Inflammatory macrophage treated with lipopolysaccharide for 4 hours (primary cell): ENCODE data around the gene TMEM258.

Source experiments
- DNase-seq: peaks from one replicate; pipeline ENCODE4 v3.0.0-alpha.2; 2020

TMEM258 gene

DNA sequence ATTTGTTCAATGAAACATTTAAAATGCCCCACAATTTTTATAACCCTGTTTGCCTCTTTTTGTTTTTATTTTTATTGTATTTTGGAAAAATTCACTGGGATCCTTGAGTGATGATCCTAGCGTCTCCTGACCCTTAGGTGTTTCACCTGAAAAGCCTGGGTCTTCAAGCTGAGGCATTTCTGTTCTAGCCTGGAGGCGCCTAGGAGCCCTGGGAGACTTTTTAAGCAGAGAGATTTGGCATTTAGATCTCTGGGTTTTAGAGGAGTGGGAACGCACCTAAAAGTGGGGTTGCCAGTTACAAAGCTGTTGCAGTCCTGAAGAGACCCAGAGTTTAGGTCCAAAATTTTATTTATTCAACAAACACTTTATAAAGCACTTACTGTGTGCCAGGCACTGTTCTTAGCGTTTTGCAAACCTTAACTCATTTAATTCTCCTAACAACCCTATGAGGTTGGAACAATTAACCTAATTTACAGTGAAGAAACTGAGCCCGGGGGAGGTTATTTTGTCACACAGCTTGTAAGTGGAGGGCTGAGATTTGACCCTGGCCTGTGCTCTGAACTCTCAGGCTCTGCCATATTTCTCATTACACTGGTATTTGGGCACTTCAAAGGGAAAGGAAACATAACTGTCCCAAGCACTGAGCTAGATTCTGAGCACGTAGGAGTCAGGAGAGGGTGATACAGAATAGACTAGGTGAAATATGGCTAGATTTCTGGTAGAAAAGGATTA lies 25.2 kb upstream of the TMEM258 start:
- no peak for DNase-seq

DNA sequence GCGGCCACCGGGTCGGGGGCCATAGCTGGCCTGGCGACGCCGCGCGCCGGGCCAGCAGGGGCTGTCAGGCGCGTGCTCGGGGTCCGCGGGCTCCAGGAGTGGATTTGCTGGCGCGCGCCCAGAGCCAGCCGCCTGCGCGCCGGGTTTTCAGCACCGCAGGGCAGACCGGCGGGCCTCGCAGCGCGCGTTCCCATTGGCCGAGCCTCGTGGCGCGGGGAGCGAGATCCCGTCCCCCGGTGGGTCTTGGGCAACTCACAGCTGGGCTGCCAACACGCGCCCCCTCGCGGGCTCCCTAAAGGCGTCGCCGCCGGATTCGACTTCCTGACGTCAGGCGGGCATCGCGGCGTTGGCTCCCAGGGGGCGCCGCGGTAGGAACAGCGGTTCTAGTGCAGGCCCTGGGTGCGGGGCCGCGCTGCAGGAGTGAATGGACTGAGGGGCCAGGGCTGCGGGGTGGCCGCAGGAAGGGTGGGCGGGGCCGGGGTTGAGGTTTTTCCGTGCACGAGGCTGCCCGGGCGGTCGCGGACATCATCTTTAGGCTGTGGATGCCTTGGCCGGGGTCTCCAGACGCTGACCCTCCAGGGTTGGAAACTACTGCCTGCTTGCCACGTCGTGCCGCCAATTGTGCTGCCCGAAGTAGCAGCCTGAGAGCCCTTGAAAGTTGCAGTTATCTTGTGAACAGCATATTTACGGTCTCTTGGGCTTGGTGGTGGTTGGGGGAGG lies 24.5 kb upstream of the TMEM258 start, which contains the start of gene FADS1:
FADS1 (minus strand) TSS at position 268 of the 720 bp plus-strand sequence; CDS start at position 194, 74 bp downstream.
- peak; percentile 96 for DNase-seq

DNA sequence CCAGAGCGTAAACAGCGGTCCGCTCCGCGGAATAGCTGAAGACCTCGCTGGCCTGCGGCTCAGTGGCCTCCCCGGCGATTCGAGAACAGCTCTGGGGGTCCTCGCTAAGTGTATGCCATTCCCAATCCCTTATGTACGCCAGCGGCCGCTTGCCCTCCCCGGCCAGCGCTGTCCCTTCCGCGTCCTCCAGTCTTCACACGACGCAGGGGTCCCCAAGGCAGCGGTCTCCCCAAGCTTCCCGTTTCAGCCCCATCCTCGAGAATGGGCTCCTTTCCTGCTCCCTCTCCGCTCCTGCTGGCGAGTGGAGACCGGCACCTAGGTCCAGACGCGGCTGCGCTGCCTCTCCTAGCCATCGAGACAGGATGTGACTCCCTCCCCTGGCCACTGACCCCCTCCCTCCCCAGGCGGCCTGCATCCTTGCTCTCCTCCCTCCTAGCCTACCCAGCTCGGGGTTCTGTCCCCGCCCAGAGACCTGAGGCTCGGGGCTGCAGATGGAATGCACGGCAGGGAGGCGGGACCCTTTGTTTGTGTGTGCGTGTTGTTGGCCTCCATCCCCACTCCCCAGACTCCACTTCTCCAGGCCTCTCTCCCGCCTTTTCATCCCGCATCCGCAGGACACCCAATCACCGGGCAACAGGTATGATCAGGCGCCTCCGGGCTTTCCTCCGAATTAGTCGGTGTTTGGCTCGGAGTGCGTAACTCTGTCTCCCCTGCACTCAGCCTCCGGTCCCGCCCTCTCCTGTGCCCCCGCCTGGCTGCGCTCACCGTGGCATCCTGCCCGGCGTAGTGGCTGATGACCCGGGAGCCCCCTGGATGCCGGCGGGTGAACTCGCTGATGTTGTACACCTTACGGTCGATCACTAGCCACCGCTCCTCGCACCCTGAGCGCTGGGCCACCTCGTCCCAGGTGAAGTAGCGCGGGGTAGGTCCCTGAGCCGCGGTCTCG lies 23.7 kb upstream of the TMEM258 start:
- DNase-seq = peak; percentile 37

DNA sequence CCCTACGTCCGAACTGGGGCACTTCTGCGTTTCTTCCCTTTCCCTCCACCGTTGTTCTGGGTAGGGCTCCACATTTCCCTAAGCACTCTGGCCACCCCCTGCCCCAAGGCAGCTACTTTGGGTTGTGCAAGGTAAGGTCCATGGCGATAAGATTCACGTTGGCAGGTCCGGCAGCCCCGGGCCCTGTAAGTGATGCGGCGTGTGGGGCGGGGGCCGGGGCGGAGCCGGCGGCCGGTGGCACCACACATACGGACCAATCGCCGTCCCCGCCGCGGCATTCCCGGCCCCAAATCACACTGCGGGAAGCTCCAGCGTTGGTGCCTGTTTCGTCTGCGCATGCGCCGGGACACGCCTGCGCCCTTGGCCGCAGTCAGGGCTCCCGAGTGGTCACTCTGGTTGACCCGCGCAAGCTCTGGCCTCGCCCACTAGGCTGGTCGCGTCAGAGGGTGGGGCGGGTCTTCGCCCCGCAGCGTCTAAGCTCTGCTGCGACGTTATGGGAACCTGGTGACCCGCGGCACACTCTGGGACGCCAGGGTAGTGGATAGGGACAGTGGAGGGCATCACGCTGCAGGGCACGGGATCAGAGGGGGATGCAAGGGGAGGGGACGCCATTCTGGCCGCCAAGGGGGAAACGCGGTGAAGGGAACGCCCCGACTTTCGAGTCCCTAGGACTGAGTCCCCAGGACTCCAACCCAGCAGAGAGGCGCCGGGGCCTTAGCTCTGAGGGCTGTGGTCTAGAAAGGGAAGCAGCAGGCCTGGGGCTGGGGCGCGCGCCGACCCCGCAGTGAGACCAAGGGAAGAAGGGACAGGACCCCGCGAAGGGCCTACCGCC lies 22.8 kb upstream of the TMEM258 start:
- peak; percentile 98 for DNase-seq

DNA sequence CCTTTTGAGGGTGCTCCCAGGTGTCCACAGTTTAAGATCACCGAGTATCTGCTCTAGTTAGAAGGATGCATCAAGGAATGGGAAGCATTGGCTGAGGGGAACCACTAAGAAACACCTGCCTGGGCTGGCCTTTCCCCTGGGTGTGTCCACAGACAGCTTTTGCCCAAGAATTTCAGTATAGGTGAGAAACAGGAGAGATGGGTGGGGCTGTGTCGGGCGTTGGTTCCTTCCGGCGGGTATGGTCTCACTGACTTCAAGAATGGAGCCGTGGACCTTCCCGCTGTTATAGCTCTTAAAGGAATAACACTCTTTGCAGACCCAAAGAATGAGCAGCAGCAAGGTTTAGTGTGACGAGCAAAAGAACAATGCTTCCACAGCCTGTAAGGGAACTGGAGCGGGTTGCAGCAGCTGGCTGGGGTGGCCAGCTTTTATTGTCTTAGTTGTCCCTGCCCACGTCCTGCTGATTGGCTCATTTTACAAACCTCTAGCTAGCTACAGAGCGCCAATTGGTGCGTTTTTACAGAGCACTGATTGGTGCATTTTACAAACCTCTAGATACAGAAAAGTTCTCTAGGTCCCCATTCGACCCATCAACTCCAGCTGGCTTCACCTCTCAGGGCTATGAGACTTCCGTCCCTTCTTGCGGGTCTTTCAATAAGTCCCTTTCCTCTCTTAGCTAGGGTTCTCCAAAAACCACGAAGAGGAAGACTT lies 22.0 kb upstream of the TMEM258 start:
- DNase-seq = peak; percentile 68

DNA sequence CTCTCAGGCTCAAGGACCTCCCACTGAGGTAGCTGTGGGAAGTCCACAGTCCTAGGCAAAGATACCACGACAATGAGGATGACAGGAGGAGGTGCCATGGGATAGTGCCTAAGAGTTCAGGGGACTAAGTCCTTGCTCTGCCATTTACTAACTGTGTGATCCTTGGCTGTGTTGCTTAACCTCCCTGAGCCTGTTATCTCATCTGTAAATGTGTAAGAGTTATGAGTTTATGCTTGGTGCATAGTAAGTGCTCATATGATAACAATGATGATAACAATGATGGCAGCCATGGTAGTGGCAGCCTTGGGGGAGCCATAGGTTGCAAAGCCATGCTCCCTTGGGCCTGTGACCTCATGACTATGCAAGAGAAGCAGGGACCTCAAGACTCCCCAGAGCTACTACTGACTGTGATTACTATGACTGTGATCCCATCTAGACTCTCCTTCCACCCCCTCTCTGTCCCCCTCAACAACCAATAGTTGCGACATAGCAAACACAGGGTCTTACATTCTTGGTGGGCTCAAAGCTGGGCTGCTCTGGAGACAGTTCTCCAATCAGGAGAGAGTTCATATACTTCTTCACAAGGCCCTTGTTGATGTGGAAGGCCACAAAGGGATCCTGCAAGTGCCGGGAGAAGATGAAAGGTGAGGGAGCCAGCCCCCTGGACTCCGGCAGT lies 20.5 kb upstream of the TMEM258 start:
- DNase-seq = no peak

DNA sequence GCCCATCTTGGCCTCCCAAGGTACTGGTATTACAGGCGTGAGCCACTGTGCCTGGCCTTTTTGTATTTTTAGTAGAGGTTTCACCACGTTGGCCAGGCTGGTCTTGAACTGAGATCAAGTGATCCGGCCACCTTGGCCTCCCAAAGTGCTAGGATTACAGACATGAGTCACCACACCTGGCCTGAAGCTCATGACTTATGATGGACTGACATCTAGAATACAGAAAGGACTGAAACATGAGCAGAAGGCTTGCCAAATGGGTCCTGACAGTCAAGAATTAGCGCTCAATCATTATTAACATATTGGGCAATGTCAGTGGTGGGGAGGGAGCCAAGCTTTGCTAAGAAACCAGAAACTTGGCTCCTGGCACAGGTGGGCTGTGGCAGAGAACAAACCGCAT lies 19.4 kb upstream of the TMEM258 start:
- no peak for DNase-seq

DNA sequence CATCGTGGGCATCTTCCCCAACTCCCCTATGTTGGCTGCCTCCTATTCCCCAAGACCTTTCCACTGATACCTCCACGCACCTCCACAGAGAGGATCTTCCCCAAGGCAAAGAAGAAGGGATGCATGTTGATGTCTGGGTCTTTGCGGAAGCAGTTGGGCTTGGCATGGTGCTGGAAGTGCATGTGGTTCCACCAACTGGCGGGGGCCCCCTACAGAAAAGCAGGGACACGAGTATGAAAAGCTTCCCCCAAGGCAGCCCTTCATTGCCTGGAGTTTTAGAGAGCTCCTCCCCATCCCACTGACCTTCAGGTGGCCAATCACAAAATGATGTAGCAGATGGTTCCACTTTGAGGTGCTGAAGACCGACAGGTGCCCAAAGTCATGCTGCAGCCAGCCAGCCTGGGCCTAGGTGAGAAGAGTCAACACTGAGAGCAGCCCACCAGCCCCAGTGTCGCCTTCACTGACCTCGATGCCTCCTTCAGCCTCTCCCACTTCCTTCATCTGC lies 18.3 kb upstream of the TMEM258 start:
- no peak for DNase-seq

DNA sequence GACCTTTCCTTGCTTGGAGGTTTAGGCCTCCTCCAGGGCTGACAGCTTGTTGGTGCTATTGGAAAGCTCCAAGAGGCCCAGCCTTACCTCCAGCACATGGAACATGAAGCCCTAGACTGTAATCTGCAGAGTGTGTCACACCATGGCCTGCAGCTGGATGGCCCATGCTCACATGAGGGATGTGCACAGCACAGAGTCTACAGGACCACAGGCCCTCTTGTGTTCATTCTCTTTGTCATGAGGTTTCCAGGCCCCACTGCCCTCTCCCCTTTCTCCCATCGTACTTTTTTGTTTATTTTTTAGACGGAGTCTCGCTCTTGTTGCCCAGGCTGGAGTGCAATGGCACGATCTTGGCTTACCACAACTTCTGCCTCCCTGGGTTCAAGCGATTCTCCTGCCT lies 14.4 kb upstream of the TMEM258 start:
- no peak for DNase-seq

DNA sequence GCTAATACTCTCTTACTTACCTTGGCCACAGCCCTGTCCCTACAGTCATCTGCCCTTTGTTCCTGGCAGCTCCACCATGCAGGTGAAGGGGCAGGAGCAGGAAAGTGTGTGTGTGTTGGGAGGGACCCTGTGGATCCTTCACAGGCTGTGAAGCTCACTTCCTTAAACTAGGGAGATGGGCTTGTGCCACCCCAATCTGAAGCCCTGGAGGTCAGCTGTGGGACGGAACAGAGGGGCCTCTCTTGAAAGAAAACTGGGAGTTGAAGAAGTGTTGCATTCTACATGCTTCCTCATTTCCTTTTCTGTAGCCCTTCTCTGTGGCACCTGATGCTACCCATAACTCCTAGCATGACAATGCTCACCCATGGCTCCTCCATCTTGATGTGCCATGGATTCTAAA lies 12.7 kb upstream of the TMEM258 start:
- DNase-seq = no peak

DNA sequence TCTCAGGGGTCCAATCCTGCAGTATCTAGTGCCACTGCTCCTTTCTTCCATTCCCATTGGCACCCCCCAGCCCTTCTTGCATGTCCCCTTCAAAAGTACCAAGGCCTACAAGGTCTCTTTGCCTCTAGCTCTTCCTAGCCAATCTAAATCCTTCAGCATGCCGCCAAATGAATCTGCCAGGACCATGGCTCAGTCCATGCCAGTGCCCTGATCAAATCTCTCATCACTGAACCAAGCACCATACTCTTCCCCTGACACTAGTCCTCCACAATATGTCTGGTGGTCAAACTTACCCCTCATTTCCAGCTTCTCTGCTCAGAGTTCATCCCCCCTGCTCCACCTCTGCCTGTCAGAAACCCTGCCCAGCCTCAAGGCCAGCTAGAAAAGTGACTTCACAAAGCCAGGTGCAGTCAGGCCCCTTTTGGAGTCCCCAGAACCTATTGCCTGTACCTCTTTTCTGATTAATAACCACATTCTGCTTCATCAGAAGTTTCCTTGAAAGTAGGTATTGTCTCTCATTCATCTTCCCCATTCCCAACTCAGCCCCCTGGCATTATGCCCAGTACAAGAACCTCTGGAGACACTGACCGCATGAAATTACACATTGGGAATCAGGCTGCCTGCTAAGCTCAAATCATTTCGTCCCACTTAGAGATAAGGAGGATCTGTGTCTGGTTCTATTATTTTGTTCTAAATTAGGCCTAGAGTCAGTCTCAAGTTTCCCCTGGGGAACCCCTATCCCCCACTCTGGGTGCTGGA lies 11.7 kb upstream of the TMEM258 start:
- DNase-seq = no peak

DNA sequence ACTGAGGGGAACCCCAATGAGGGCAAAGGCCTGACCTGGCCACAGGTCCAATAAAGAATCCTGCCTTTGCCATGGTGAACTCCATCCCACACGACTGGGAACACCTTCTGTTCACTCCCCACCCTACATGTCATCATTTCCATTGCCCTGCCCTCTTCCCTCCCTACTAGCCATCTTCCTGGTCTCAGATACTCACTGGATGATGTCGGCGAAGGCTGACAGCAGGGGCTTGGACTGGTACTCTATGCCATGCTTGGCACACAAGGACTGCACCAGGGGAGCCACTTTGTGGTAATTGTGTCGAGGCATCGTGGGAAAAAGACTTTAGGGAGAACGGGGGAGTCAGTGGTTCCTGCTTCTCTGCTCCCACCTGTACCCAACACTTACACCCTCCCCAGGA lies 10.2 kb upstream of the TMEM258 start:
- no peak for DNase-seq

DNA sequence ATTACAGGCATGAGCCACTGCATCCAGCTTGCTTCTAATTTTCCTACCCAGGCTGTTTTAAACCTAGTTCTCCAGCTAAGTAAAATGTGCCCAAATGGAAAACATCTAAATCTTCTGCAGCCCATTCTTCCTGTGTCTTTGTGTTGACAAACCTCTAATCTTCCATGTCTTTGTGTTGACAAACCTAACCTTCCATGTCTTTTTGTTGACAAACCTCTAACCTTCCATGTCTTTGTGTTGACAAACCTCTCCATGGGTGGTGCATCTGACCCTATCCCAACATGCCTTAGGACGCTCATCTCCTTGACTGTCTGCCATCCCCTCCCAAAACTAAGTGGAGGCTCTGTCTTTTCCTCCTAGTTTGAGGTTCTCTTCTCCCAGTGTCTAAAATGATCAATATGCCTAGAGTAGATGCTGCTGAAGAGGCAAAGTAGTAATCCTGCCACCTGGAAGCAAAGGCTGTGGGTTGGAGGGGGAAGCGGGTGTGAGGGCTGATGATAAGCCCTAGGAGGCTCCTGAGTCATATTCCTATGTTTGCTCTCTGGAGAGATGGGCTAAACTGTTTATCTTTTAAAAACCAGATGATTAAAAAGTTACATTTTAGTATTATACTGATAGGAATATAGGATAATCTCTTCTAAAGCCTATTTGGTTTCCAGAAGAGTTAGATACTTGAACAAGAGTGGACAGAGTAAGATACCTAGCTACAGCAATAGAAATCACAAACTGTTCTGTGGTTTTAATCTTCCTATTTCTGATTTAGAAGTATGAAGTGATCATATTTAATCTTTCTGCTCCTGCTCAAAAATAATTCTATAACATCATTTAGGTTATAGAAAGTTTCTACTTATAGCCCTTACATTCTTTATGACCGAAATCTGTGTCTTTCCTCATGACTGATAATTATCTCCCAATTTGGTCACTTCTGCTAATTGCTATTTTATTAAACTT lies 8.2 kb upstream of the TMEM258 start:
- no peak for DNase-seq

DNA sequence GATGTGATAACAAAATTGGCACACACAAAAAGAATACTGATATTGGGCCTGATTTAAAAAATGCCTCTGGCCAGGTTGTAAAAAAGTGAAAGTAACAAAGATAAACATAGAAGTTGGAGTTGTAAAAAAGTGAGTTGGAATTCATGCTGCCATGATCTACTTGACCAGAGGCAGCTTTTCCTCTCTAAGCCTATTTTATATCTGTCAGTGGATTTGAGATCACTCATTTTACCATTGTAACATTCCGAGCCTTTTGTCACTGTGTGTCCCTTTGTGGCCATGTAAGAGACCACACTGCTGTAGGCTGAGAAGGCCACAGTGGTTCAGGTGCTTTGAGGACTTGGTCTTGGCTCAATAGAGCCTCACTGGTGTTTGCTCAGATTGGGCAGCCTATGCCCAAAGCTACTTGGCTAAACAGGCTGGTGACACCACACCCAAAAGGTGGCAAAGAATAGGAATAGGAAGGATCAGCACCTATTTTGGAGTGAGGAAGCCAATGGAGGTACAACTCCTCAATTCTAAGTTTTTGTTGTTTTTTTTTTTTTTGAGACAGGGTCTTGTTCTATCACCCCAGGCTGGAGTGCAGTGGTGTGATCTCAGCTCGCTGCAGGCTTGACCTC lies 7.4 kb upstream of the TMEM258 start:
- no peak for DNase-seq

DNA sequence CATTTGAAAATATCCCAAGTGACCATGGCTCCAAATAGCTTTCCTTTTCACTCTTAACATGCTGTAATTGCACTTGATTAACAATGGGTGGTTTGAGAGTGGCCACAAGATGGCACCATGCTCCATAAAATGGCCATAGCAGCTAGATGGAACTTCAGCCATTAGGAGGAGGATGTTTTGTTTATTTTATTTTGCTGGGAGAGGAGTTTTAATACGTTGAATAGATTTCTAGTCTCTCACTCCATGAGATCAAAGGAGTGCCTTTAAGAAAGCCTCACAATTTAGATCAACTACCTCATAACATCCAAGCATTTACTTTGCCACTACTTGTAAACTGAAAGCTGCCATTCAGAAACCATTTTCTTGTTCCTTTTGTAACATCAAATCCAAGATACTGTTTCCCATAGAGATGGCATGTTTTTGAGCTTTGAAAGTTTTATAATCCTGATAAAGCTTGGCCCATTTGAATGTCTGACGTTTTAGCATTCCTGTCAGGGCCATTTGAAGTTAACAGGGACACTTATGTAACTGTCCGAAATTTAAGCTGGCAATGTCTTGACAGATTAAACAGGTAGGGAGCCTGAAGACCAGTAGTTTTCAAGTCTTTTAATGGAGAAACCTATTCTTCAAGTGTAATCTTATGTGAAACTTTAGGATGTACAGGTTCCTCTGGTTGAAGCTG lies 5.0 kb upstream of the TMEM258 start:
- DNase-seq = peak; percentile 82

DNA sequence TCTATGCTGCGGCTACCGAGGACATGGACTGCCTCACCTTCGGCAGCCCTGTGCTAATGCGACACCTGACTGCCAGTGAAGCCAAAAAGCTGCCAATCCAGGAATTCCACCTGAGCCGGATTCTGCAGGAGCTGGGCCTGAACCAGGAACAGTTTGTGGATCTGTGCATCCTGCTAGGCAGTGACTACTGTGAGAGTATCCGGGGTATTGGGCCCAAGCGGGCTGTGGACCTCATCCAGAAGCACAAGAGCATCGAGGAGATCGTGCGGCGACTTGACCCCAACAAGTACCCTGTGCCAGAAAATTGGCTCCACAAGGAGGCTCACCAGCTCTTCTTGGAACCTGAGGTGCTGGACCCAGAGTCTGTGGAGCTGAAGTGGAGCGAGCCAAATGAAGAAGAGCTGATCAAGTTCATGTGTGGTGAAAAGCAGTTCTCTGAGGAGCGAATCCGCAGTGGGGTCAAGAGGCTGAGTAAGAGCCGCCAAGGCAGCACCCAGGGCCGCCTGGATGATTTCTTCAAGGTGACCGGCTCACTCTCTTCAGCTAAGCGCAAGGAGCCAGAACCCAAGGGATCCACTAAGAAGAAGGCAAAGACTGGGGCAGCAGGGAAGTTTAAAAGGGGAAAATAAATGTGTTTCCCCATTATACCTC lies 3.6 kb upstream of the TMEM258 start:
- DNase-seq = no peak

DNA sequence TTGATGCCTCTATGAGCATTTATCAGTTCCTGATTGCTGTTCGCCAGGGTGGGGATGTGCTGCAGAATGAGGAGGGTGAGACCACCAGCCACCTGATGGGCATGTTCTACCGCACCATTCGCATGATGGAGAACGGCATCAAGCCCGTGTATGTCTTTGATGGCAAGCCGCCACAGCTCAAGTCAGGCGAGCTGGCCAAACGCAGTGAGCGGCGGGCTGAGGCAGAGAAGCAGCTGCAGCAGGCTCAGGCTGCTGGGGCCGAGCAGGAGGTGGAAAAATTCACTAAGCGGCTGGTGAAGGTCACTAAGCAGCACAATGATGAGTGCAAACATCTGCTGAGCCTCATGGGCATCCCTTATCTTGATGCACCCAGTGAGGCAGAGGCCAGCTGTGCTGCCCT lies 3.1 kb upstream of the TMEM258 start:
- DNase-seq = no peak
